Retinal pigment epithelial cell (primary cell): ENCODE measurements around the gene MUC22.
A peak's percentile ranks its signal among the peaks of the same experiment; 100 is the strongest.

ENCODE experiments used
- DNase-seq: peaks from one replicate; pipeline ENCODE4 v3.0.0-alpha.2; 2010; ENCODE audit warnings: low read depth
- H3K4me3 ChIP-seq: 2 replicates; pipeline ENCODE4 v1.5.1; 2011; ENCODE audit warnings: mild to moderate bottlenecking, low read length, control low read depth, moderate library complexity
- CTCF ChIP-seq: conservative IDR thresholded peaks from 2 replicates; pipeline ENCODE4 v1.5.1; 2011; ENCODE audit warnings: low read depth, low read length, control low read depth, inconsistent platforms

The MUC22 gene

DNA sequence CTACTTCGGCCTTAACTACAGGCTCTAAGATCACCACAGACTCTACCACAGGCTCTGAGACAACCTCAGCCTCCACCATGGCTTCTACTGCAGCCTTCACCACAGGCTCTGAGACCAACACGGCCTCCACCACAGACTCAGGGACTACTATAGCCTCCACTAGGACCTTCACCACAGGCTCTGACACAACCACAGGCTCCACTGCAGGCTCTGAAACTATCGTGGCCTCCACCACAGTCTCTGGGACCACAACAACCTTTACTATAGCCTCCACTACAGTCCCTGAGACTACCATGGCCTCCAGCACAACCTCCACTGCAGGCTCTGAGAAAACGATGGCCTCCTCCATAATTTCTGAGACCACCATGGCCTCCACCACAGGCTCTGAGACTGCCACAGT, 15.3 kb downstream of the MUC22 start:
- no peak for TF ChIP-seq CTCF
- DNase-seq = no peak
- no peak overlapping the region for H3K4me3 ChIP-seq

DNA sequence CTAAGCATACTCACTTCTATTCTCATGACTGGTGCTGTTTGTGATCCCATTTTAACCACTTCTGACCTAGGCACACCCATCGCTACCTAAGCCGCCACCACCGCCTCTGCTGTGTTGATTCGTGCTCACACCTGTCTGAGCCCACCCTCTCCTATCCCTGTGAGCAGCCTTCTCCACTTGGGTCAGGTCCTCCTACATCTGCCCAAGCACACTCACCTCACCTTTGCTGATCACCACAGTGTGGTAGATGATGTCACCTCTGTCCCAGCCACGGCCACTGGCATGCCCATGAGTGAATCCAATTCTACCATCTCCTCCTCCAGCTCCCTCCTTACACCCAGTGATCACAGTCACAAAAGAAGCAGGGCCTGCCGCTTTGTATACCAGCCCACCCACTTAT, 20.8 kb downstream of the MUC22 start:
- no peak for TF ChIP-seq CTCF
- H3K4me3 ChIP-seq = no peak overlapping the region
- no peak for DNase-seq

GRCh38 chr6:31033075-31033474, 22.8 kb downstream of the MUC22 start:
- no peak overlapping the region for H3K4me3 ChIP-seq
- TF ChIP-seq CTCF = no peak

GRCh38 chr6:31035862-31036497, 25.7 kb downstream of the MUC22 start:
- no peak for DNase-seq
- no peak for TF ChIP-seq CTCF
- H3K4me3 ChIP-seq = no peak overlapping the region

More at GRCh38 chr6:31033075-31033474, 22.8 kb downstream of the MUC22 start:
- DNase-seq = no peak

GRCh38 chr6:31037169-31037568, 26.9 kb downstream of the MUC22 start:
- TF ChIP-seq CTCF = no peak
- H3K4me3 ChIP-seq = no peak overlapping the region
- no peak for DNase-seq

DNA sequence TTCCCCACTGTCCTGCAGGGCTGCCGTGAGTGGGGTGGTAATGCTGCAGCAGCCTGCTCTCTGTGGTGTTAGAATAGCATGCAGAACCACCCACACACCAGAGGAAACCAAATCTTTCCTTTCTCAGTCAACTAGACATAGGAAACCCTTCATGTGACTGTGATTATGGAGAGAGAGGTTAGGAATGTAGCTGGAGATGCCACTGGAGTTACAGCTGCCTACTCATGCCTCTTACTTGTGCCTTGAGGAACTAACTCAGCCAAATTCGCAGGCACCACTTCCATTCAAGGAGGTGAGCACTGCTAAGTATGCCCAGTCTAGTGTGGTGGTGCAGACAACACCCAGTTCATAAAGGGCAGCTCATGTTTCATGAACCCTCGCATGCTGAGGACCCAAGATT, 27.4 kb downstream of the MUC22 start:
- H3K4me3 ChIP-seq = no peak overlapping the region
- peak; percentile 38 for DNase-seq
- no peak for TF ChIP-seq CTCF

DNA sequence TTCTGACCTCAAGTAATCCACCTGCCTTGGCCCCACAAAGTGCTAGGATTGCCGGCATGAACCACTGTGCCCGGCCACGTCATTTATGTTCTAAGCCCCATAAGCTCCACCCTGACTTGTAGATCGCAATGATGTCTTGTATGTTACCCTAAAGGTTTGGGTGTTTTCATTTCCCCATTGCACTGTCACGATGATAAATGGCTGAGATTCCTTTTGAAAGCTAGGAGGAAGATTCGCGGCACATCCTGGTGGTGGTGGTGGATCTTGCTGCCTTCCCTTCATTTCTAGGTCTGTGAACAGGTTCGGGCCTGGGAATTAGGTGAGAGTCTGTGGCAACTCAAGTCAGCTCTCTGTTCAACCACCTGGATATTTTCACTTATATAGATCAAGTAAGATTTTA, 28.3 kb downstream of the MUC22 start:
- no peak for DNase-seq
- H3K4me3 ChIP-seq = no peak overlapping the region
- TF ChIP-seq CTCF = no peak
